Measurements from ENCODE around the gene ARIH2.

Gene ARIH2

GRCh38 chr3:49019941-49020329, 101.3 kb downstream of the ARIH2 start:
- TF ChIP-seq CTCF (IDR thresholded peaks at IDR 0.05) = no peak

GRCh38 chr3:49020330-49021212, 101.9 kb downstream of the ARIH2 start:
- TF ChIP-seq CTCF (IDR thresholded peaks at IDR 0.05) = no peak

- no peak for TF ChIP-seq CTCF (IDR thresholded peaks at IDR 0.05)
These were observed 102.7 kb downstream of the ARIH2 start for GRCh38 chr3:49021213-49021812.

- TF ChIP-seq CTCF (IDR thresholded peaks at IDR 0.05) = peak; percentile 90
These were observed 103.4 kb downstream of the ARIH2 start, which contains the start of gene NDUFAF3 for GRCh38 chr3:49021813-49022687. Gene NDUFAF3, plus strand, starts transcription at chr3:49022121. Its CDS starts 24 bp downstream, at chr3:49022145.

GRCh38 chr3:49022688-49023171, 104.1 kb downstream of the ARIH2 start:
- TF ChIP-seq CTCF (IDR thresholded peaks at IDR 0.05) = no peak

GRCh38 chr3:49023775-49024174, 105.1 kb downstream of the ARIH2 start:
- TF ChIP-seq CTCF (IDR thresholded peaks at IDR 0.05) = no peak

- TF ChIP-seq CTCF (IDR thresholded peaks at IDR 0.05) = no peak
These were observed 105.8 kb downstream of the ARIH2 start for GRCh38 chr3:49024449-49024848.

Measured in LNCAP (cell line).